GM18873 (cell line): ENCODE results near the gene RPAP3.

ENCODE experiments used
- ATAC-seq: cut with Tn5 transposase; IDR thresholded peaks from one replicate; pipeline ENCODE4 v1.9.1; 2021; ENCODE audit warnings: mild to moderate bottlenecking, moderate library complexity, moderate number of reproducible peaks; ENCODE audit not compliant: unreplicated experiment, low FRiP score

The RPAP3 gene

GRCh38 chr12:47722941-47723631 lies 17.3 kb upstream of the RPAP3 start:
- ATAC-seq = no peak

- ATAC-seq = no peak
These were observed 16.5 kb upstream of the RPAP3 start for GRCh38 chr12:47722136-47722834.

GRCh38 chr12:47721431-47721973 lies 15.7 kb upstream of the RPAP3 start:
- ATAC-seq = no peak

- no peak for ATAC-seq
These were observed 12.7 kb upstream of the RPAP3 start for GRCh38 chr12:47718531-47718930.

GRCh38 chr12:47717443-47718193 lies 11.8 kb upstream of the RPAP3 start:
- ATAC-seq = no peak

- ATAC-seq = no peak
These were observed 11.2 kb upstream of the RPAP3 start for GRCh38 chr12:47717046-47717442.

GRCh38 chr12:47715877-47716548 lies 10.2 kb upstream of the RPAP3 start:
- ATAC-seq = no peak

- peak; percentile 51 for ATAC-seq
These were observed 9.6 kb upstream of the RPAP3 start for GRCh38 chr12:47715393-47715876.

- no peak for ATAC-seq
These were observed 9.1 kb upstream of the RPAP3 start for GRCh38 chr12:47714826-47715386.

- ATAC-seq = no peak
These were observed 6.3 kb upstream of the RPAP3 start for GRCh38 chr12:47712171-47712570.

- ATAC-seq = no peak
These were observed 5.6 kb upstream of the RPAP3 start for GRCh38 chr12:47711448-47711847.

GRCh38 chr12:47710278-47710677 lies 4.4 kb upstream of the RPAP3 start:
- no peak for ATAC-seq

- no peak for ATAC-seq
These were observed 3.8 kb upstream of the RPAP3 start for GRCh38 chr12:47709671-47710070.

- ATAC-seq = no peak
These were observed 3.4 kb upstream of the RPAP3 start for GRCh38 chr12:47709237-47709636.

GRCh38 chr12:47707905-47708543 lies 2.2 kb upstream of the RPAP3 start:
- no peak for ATAC-seq

GRCh38 chr12:47707355-47707754 lies 1.5 kb upstream of the RPAP3 start:
- no peak for ATAC-seq

GRCh38 chr12:47705229-47705565 lies 633 bp downstream of the RPAP3 start:
- ATAC-seq = no peak

GRCh38 chr12:47704719-47705118 lies 1.1 kb downstream of the RPAP3 start:
- no peak for ATAC-seq

GRCh38 chr12:47700263-47700662 lies 5.6 kb downstream of the RPAP3 start:
- no peak for ATAC-seq

GRCh38 chr12:47698631-47699030 lies 7.2 kb downstream of the RPAP3 start:
- no peak for ATAC-seq
